Measurements from ENCODE around the gene CWC27.

GRCh38 chr5:64742411-64742810 is 26.3 kb upstream of the CWC27 start:
- no peak for TF ChIP-seq CTCF (IDR thresholded peaks at IDR 0.05)
- no peak for TF ChIP-seq POLR2A (IDR thresholded peaks at IDR 0.05)
- TF ChIP-seq EP300 (IDR thresholded peaks at IDR 0.05), result no peak
